Measurements from ENCODE around the gene SIX3. TPM values are rescaled to one million over a fixed set of nuclear protein-coding genes. Genes with fewer than 3 reads are reported as not detected.

The SIX3 gene
- total RNA-seq, 1 donor from 2014 or later: not detected

GRCh38 chr2:44925561-44926136 lies 15.9 kb upstream of the SIX3 start:
- Mint-ChIP-seq H3K36me3 (ENCODE audit: low read depth) (peaks cover 1% of the 10 kb centered on the region), H3K9me3 (no peaks in the 10 kb centered on the region), H3K4me1 (peaks cover 5% of the 10 kb centered on the region), H3K4me3 (no peak overlapping the region), H3K27me3 (peaks cover 63% of the 10 kb centered on the region), H3K27ac (no peak overlapping the region)
- intact Hi-C loops (cut with micrococcal nuclease): no loop called here
- DNase-seq: no peak

GRCh38 chr2:44926957-44927356 lies 14.5 kb upstream of the SIX3 start:
- Mint-ChIP-seq H3K9me3 (no peaks in the 10 kb centered on the region), H3K36me3 (ENCODE audit: low read depth) (peaks cover 1% of the 10 kb centered on the region), H3K27ac (no peak overlapping the region), H3K27me3 (peaks cover 71% of the 10 kb centered on the region), H3K4me1 (peaks cover 5% of the 10 kb centered on the region), H3K4me3 (no peak overlapping the region)
- intact Hi-C loops (cut with micrococcal nuclease): no loop called here
- DNase-seq: no peak

DNA sequence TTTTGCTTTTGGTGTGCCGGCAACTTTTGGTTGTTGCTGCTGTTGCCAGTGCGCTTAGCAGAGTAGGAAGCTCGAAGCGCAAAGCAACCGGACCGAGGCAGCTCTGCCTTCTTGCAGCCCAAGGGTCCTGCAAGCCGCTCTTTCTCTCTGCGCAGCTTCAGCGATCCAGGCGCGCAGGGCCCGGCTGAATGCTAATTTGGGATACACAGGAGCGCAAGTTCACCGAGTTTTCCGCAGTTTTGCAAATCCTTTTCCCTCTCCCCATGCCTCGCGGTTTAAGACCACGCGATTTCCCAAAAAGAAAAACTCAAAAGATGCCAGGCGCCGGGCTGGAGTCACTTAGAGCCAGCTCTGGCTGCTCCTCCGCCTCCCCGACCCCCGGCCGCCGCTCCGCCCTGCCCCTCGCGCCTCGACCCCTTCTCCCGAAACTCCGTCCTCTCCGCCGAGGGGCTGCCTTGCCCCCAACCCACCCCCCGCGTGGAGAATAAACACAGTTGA lies 13.5 kb upstream of the SIX3 start:
- peaks cover 5% of the 10 kb centered on the region for H3K4me1 Mint-ChIP-seq
- intact Hi-C loops (cut with micrococcal nuclease): loop anchor here (1.0 kb wide), 1 partner anchor 25 kb away; no protein-coding TSS in a partner anchor
- H3K9me3 Mint-ChIP-seq: no peaks in the 10 kb centered on the region
- H3K36me3 Mint-ChIP-seq (ENCODE audit: low read depth): peaks cover 1% of the 10 kb centered on the region
- H3K27ac Mint-ChIP-seq: no peak overlapping the region
- H3K4me3 Mint-ChIP-seq: no peak overlapping the region
- DNase-seq: no peak
- H3K27me3 Mint-ChIP-seq: peaks cover 76% of the 10 kb centered on the region

DNA sequence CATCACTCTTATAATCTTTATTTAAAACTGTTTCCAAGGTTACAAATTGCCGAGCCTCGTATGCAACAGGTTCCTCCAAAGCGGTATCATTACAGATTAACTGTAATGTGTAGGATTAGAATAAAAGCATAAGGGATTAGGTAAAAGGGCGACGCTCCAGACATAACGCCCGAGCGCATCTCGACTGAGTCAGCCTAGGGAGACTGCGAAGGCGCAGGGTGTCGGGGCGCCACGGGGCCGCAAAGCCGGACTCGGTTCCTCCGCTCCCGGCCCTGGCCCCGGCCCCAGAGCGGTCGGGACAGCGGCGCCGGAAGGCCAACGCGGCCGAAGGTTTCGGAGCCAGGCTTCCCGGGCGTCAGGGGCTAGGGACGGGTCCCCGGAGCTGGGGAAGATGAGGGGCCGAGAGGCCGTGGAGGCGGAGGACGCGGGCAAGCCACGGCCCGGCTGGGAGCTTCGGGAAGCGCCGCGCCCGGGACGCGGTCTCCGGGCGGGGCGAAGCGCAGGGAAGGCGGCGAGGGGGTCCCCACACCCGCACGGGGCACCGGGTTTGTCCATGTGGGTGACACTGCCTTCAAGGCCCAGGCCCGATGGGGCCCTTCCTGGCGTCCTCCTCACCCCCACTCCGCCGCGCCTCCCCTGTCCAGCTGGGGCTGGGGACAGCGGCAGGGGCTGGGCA lies 12.9 kb upstream of the SIX3 start:
- Mint-ChIP-seq H3K36me3 (ENCODE audit: low read depth) (peaks cover 2% of the 10 kb centered on the region), H3K4me1 (peaks cover 5% of the 10 kb centered on the region), H3K9me3 (no peaks in the 10 kb centered on the region), H3K27me3 (peaks cover 76% of the 10 kb centered on the region), H3K27ac (no peak overlapping the region), H3K4me3 (no peak overlapping the region)
- intact Hi-C loops (cut with micrococcal nuclease): loop anchor here (1.0 kb wide), 1 partner anchor 25 kb away; no protein-coding TSS in a partner anchor
- no peak for DNase-seq

GRCh38 chr2:44929159-44929734 lies 12.3 kb upstream of the SIX3 start:
- Mint-ChIP-seq H3K27ac (no peak overlapping the region), H3K4me3 (no peak overlapping the region), H3K4me1 (peaks cover 5% of the 10 kb centered on the region), H3K36me3 (ENCODE audit: low read depth) (peaks cover 3% of the 10 kb centered on the region), H3K27me3 (peaks cover 75% of the 10 kb centered on the region), H3K9me3 (no peaks in the 10 kb centered on the region)
- intact Hi-C loops (cut with micrococcal nuclease): no loop called here
- DNase-seq: no peak

DNA sequence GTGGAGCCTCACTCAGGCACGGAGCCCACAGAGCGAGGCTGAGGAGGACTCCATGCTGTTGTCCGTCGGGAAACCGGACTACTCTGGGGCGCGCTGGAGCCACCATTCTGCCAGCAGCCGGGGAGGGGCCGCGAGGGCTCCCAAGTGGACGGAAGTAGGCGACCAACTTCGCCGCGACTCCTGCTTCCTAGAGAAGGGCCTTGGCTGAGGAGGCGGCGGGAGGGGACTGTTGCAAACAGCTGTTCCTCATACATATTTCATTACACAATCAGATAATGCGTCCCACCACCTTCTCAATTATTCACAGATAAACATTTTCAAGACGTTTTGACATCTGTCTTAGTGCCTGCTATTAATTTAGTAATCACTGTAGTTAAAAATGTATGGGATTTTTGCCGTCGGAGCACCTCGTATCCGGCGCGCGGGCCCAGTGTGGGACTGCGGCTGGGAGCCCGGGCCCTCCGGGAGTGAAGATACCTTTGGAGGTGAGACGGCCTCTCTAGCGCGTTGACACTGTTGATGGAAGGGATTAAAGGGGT lies 11.7 kb upstream of the SIX3 start:
- intact Hi-C loops (cut with micrococcal nuclease): loop anchor here (1.0 to 2.0 kb wide), 2 partner anchors 12 to 127 kb away; no protein-coding TSS in a partner anchor
- H3K27ac Mint-ChIP-seq: peak overlapping the region; percentile 57
- H3K27me3 Mint-ChIP-seq: peaks cover 76% of the 10 kb centered on the region

GRCh38 chr2:44930274-44931197 lies 11.0 kb upstream of the SIX3 start:
- Mint-ChIP-seq H3K4me3 (peak overlapping the region; percentile 15), H3K36me3 (ENCODE audit: low read depth) (peaks cover 3% of the 10 kb centered on the region), H3K9me3 (no peaks in the 10 kb centered on the region), H3K4me1 (peaks cover 5% of the 10 kb centered on the region), H3K27me3 (peaks cover 75% of the 10 kb centered on the region), H3K27ac (peak overlapping the region; percentile 57)
- no peak for DNase-seq
- intact Hi-C loops (cut with micrococcal nuclease): loop anchor here (1.0 to 2.0 kb wide), 2 partner anchors 12 to 128 kb away; no protein-coding TSS in a partner anchor

More for the DNA sequence above, 11.7 kb upstream of the SIX3 start:
- Mint-ChIP-seq H3K4me3 (no peak overlapping the region), H3K36me3 (ENCODE audit: low read depth) (peaks cover 3% of the 10 kb centered on the region), H3K9me3 (no peaks in the 10 kb centered on the region), H3K4me1 (peaks cover 5% of the 10 kb centered on the region)
- no peak for DNase-seq

DNA sequence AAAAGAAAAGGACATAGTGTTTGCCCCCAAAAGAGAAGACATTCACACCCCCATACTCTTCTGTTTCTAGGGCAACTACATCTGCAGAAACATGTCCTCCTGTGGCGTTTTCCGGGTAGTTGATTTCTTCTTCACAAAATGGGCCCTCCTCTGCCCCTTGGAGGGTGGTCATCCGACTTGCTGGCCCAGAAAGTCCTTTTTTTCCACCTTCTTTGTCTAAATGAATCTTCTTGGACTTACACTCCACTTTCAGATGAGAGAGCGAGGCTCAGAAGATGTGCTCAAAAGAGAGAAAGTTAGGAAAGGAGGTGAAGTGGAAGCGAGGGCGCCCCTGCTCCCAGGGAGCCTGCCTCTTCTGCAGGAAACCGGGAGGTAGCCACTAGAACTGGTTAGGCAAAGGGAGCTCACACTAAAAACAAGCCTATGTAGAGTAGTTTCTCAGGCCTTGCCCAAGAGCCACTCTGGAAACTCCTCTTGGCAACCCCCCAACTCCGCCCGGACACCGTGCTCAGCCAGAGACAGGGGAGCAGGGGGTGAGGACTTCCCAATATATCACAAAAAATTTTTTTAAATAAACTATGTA lies 10.2 kb upstream of the SIX3 start:
- no peak overlapping the region for H3K4me3 Mint-ChIP-seq
- intact Hi-C loops (cut with micrococcal nuclease): loop anchor here (2.0 kb wide), 1 partner anchor 128 kb away; no protein-coding TSS in a partner anchor

GRCh38 chr2:44932079-44932478 lies 9.4 kb upstream of the SIX3 start:
- intact Hi-C loops (cut with micrococcal nuclease): no loop called here
- no peak overlapping the region for H3K27ac Mint-ChIP-seq

More for the DNA sequence above, 10.2 kb upstream of the SIX3 start:
- H3K27ac Mint-ChIP-seq: no peak overlapping the region
- H3K36me3 Mint-ChIP-seq (ENCODE audit: low read depth): peaks cover 3% of the 10 kb centered on the region
- DNase-seq: no peak
- peaks cover 5% of the 10 kb centered on the region for H3K4me1 Mint-ChIP-seq
- peaks cover 72% of the 10 kb centered on the region for H3K27me3 Mint-ChIP-seq
- H3K9me3 Mint-ChIP-seq: no peaks in the 10 kb centered on the region

DNA sequence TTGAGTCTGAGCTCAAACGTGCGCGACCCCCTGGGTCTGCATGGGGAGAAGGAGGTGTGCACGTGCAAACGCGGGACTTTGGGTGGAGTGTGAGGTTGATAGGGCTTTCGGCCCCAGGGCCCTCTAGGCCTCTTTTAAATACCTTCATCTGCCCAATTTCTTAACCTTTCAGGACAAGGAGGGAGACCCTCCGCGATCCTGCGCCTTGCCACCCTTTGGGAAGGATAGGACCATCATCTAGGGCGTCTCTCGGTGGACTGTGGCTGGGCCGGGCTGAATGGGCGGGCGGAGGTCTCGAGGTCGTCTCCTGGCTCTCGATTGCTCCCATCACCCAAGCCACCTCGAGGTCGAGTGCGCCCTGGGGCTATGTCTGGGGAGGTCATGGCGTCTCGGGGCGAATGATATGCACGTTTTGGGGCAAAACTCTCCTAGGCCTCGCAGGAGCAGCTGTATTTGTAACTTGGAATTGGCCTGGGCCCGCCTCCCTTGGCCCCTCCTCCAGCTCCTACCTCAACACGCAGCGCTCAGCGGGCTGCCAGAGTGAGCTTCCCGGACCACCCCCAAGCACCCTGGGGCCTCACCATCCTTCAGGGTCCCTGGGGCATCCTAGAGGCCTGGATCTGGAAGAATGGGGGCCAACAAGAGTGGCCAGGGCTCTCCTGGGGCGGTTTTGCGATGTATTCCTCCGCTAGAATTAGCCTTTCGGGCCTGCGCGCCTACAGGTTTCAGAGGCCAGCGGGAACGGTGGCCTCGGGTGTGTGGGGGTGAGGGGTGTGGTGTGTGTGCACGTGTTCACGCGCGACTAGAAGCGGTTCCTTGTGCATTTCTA lies 8.7 kb upstream of the SIX3 start:
- Mint-ChIP-seq H3K4me3 (no peak overlapping the region), H3K4me1 (peaks cover 5% of the 10 kb centered on the region), H3K27me3 (peaks cover 75% of the 10 kb centered on the region), H3K9me3 (no peaks in the 10 kb centered on the region), H3K36me3 (ENCODE audit: low read depth) (peaks cover 1% of the 10 kb centered on the region), H3K27ac (no peak overlapping the region)
- intact Hi-C loops (cut with micrococcal nuclease): no loop called here
- no peak for DNase-seq

More at GRCh38 chr2:44932079-44932478, 9.4 kb upstream of the SIX3 start:
- Mint-ChIP-seq H3K4me1 (peaks cover 5% of the 10 kb centered on the region), H3K27me3 (peaks cover 76% of the 10 kb centered on the region), H3K36me3 (ENCODE audit: low read depth) (peaks cover 3% of the 10 kb centered on the region), H3K9me3 (no peaks in the 10 kb centered on the region), H3K4me3 (no peak overlapping the region)
- no peak for DNase-seq

DNA sequence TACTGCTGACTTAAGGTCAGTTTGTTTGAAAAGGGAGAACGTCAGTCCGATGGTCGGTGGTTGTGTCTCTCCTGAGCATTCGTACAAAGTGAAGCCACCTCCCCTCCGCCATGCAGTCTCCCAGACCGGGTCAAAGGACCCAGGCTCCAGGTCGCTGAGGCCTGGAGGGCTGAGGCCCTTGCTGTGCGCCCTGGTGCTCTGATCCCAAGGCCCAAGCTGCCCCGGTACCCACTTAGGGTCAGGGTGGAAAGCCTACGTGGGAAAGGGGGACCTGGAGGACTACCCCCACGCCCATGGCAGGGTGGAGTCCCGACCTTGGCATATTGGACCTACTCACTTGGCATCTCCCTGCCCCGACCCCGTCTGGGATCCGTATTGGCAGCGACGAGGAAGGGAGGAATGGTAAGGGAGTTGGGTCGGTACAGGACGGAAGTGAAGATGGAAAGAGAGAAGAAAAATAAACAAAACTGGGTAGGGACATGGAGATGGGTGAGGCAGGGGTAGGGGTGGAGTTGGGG lies 8.0 kb upstream of the SIX3 start:
- H3K4me3 Mint-ChIP-seq: no peak overlapping the region
- intact Hi-C loops (cut with micrococcal nuclease): no loop called here
- H3K27me3 Mint-ChIP-seq: peaks cover 75% of the 10 kb centered on the region
- no peak for DNase-seq
- H3K9me3 Mint-ChIP-seq: no peaks in the 10 kb centered on the region
- peaks cover 6% of the 10 kb centered on the region for H3K4me1 Mint-ChIP-seq
- H3K36me3 Mint-ChIP-seq (ENCODE audit: low read depth): peaks cover 1% of the 10 kb centered on the region
- peak overlapping the region; percentile 48 for H3K27ac Mint-ChIP-seq
